SK-N-SH treated with all-trans-retinoic acid at 6 μM for 48 hours (cell line): ENCODE measurements around the gene OIT3.

Experiments
- ATAC-seq: fragments of 200-7000 bp; cut with Tn5 transposase; 3 replicates; pipeline ENCODE4 v1.9.1; 2020; ENCODE audit warnings: mild to moderate bottlenecking, moderate library complexity
- ARNTL ChIP-seq: fragments of 450-650 bp; formaldehyde crosslinking; IDR thresholded peaks from 2 replicates; pipeline ENCODE4 v1.5.0; 2020; ENCODE audit warnings: low read depth, mild to moderate bottlenecking, moderate library complexity, borderline replicate concordance
- BACH2 ChIP-seq: fragments of 250-450 bp; sonication (Bioruptor Pico); IDR thresholded peaks from 2 replicates; pipeline ENCODE4 v1.9.0; 2021; ENCODE audit warnings: mild to moderate bottlenecking, borderline replicate concordance
- ESRRG ChIP-seq: fragments of 250-450 bp; sonication (Bioruptor Pico); IDR thresholded peaks from 2 replicates; pipeline ENCODE4 v1.6.1; 2021; ENCODE audit warnings: mild to moderate bottlenecking
- GLIS3 ChIP-seq: fragments of 250-450 bp; sonication (Bioruptor Pico); IDR thresholded peaks from 2 replicates; pipeline ENCODE4 v1.5.0; 2020; ENCODE audit warnings: mild to moderate bottlenecking, moderate library complexity
- ISL1 ChIP-seq: fragments of 250-450 bp; sonication (Bioruptor Pico); IDR thresholded peaks from 2 replicates; pipeline ENCODE4 v2.1.2; 2022; ENCODE audit warnings: mild to moderate bottlenecking, moderate library complexity
- PPARA ChIP-seq: fragments of 250-450 bp; sonication (Bioruptor Pico); IDR thresholded peaks from 2 replicates; pipeline ENCODE4 v1.5.0; 2020; ENCODE audit warnings: mild to moderate bottlenecking, borderline replicate concordance
- RARB ChIP-seq: fragments of 250-450 bp; sonication (Bioruptor Pico); IDR thresholded peaks from 2 replicates; pipeline ENCODE4 v1.8.0; 2021; ENCODE audit warnings: mild to moderate bottlenecking, moderate library complexity
- SNAI2 ChIP-seq: fragments of 250-450 bp; sonication (Bioruptor Pico); IDR thresholded peaks from 2 replicates; pipeline ENCODE4 v1.5.0; 2020; ENCODE audit warnings: mild to moderate bottlenecking, moderate library complexity
- TCF4 ChIP-seq: fragments of 250-450 bp; sonication (Bioruptor Pico); IDR thresholded peaks from 2 replicates; pipeline ENCODE4 v1.8.0; 2021; ENCODE audit warnings: mild to moderate bottlenecking, moderate library complexity, borderline replicate concordance
- TOX ChIP-seq: fragments of 250-450 bp; sonication (Bioruptor Pico); IDR thresholded peaks from 2 replicates; pipeline ENCODE4 v1.8.0; 2021; ENCODE audit warnings: mild to moderate bottlenecking, moderate library complexity, borderline replicate concordance
- ZC3H10 ChIP-seq: fragments of 250-450 bp; sonication (Bioruptor Pico); IDR thresholded peaks from 2 replicates; pipeline ENCODE4 v1.5.1; 2021; ENCODE audit warnings: mild to moderate bottlenecking, moderate library complexity
- ZFP30 ChIP-seq: fragments of 450-650 bp; formaldehyde crosslinking; IDR thresholded peaks from 2 replicates; pipeline ENCODE4 v1.5.0; 2022; ENCODE audit warnings: mild to moderate bottlenecking, moderate library complexity
- ZNF565 ChIP-seq: fragments of 450-650 bp; formaldehyde crosslinking; conservative IDR thresholded peaks from 2 replicates; pipeline ENCODE4 v1.5.0; 2020; ENCODE audit warnings: low read depth, mild to moderate bottlenecking, moderate library complexity
- ZNF70 ChIP-seq: fragments of 450-650 bp; formaldehyde crosslinking; IDR thresholded peaks from 2 replicates; pipeline ENCODE4 v1.5.0; 2020; ENCODE audit warnings: mild to moderate bottlenecking, moderate library complexity
- ZNF8 ChIP-seq: fragments of 450-650 bp; formaldehyde crosslinking; IDR thresholded peaks from 2 replicates; pipeline ENCODE4 v1.5.0; 2020; ENCODE audit warnings: mild to moderate bottlenecking, moderate library complexity
- TF ChIP-seq, protein P1 (sequence below): fragments of 250-450 bp; sonication (Bioruptor Pico); IDR thresholded peaks from 2 replicates; pipeline ENCODE4 v1.5.1; 2021; ENCODE audit warnings: mild to moderate bottlenecking, moderate library complexity
- TF ChIP-seq, protein P2 (sequence below): fragments of 250-450 bp; sonication (Bioruptor Pico); IDR thresholded peaks from 2 replicates; pipeline ENCODE4 v1.8.0; 2020; ENCODE audit warnings: mild to moderate bottlenecking, moderate library complexity, borderline replicate concordance
- TF ChIP-seq, protein P3 (sequence below): fragments of 250-450 bp; sonication (Bioruptor Pico); IDR thresholded peaks from 2 replicates; pipeline ENCODE4 v1.5.0; 2020; ENCODE audit warnings: mild to moderate bottlenecking, moderate library complexity
- TF ChIP-seq, protein P4 (sequence below): fragments of 250-450 bp; sonication (Bioruptor Pico); IDR thresholded peaks from 2 replicates; pipeline ENCODE4 v1.8.0; 2021; ENCODE audit warnings: low read depth, mild to moderate bottlenecking, moderate library complexity, borderline replicate concordance

The OIT3 gene

DNA sequence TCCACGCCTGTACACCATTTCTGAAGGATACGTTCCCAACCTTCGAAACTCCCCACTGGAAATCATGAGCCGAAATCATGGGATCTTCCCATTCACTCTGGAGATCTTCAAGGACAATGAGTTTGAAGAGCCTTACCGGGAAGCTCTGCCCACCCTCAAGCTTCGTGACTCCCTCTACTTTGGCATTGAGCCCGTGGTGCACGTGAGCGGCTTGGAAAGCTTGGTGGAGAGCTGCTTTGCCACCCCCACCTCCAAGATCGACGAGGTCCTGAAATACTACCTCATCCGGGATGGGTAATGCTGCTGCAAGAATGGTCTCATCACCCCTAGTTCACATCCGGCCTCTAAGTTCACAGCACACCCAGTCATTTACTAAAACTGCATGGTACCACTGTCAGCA is 30.8 kb downstream of the OIT3 start (continued):
- TF ChIP-seq ZFP30 = no peak

DNA sequence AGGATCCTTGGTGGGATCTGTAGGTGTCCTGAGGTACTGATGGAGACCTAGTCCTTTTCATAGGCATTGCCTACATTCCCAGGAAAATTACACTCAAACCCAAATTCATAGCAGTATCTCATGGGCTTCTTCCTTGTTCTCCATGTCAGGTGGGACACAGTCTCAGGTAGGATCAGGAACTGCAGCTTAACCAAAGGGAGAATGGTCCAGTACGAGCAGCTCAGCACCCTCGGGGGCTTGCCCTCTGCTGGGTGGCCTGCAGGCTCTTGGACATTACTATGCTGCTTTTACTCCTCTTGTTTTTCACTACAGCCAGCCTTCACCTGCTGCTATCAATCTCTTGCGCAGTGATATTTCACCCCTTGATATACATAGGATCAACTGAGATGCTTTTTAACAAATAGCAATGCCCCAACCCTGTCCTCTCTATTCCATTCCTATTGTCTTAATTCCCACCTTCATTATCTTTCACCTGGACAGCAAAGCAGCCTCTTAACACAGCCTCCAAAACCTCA is 32.5 kb downstream of the OIT3 start:
- no peak for ATAC-seq

DNA sequence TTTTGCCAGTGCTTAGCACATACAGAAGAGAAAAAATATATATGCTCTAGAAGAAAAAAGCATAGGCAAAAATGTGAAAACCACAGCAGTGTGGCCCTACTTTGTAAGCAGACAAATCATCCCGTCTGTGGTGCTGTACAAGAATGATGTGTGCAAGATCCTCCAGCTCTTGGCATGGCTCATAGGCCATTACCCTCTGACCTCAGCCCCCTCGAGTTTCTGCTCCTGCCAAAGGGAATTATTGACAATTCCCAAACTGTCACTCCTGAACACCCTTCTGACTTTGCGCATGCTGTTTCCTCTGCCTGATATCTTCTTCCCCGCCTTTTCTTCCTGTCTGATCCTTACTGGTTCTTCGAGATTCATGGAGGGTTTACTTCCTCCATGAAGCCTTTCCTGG is 33.9 kb downstream of the OIT3 start:
- TF ChIP-seq ARNTL (CRISPR knock-in tag) (no peak), ZNF70 (no peak)
- TF ChIP-seq, protein P1, sequence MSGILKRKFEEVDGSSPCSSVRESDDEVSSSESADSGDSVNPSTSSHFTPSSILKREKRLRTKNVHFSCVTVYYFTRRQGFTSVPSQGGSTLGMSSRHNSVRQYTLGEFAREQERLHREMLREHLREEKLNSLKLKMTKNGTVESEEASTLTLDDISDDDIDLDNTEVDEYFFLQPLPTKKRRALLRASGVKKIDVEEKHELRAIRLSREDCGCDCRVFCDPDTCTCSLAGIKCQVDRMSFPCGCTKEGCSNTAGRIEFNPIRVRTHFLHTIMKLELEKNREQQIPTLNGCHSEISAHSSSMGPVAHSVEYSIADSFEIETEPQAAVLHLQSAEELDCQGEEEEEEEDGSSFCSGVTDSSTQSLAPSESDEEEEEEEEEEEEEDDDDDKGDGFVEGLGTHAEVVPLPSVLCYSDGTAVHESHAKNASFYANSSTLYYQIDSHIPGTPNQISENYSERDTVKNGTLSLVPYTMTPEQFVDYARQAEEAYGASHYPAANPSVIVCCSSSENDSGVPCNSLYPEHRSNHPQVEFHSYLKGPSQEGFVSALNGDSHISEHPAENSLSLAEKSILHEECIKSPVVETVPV = no peak
- no peak for ATAC-seq

More for the DNA sequence above, 32.5 kb downstream of the OIT3 start:
- no peak for TF ChIP-seq PPARA
- TF ChIP-seq SNAI2 (CRISPR knock-in tag) = no peak
- TF ChIP-seq ZFP30 = no peak
- TF ChIP-seq ZNF70 = no peak
- TF ChIP-seq, protein P2, sequence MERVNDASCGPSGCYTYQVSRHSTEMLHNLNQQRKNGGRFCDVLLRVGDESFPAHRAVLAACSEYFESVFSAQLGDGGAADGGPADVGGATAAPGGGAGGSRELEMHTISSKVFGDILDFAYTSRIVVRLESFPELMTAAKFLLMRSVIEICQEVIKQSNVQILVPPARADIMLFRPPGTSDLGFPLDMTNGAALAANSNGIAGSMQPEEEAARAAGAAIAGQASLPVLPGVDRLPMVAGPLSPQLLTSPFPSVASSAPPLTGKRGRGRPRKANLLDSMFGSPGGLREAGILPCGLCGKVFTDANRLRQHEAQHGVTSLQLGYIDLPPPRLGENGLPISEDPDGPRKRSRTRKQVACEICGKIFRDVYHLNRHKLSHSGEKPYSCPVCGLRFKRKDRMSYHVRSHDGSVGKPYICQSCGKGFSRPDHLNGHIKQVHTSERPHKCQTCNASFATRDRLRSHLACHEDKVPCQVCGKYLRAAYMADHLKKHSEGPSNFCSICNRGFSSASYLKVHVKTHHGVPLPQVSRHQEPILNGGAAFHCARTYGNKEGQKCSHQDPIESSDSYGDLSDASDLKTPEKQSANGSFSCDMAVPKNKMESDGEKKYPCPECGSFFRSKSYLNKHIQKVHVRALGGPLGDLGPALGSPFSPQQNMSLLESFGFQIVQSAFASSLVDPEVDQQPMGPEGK = no peak
- no peak for TF ChIP-seq ZNF8 (CRISPR knock-in tag)
- no peak for TF ChIP-seq GLIS3 (CRISPR knock-in tag)
- TF ChIP-seq RARB = no peak
- TF ChIP-seq ARNTL (CRISPR knock-in tag) = no peak
- TF ChIP-seq, protein P3, sequence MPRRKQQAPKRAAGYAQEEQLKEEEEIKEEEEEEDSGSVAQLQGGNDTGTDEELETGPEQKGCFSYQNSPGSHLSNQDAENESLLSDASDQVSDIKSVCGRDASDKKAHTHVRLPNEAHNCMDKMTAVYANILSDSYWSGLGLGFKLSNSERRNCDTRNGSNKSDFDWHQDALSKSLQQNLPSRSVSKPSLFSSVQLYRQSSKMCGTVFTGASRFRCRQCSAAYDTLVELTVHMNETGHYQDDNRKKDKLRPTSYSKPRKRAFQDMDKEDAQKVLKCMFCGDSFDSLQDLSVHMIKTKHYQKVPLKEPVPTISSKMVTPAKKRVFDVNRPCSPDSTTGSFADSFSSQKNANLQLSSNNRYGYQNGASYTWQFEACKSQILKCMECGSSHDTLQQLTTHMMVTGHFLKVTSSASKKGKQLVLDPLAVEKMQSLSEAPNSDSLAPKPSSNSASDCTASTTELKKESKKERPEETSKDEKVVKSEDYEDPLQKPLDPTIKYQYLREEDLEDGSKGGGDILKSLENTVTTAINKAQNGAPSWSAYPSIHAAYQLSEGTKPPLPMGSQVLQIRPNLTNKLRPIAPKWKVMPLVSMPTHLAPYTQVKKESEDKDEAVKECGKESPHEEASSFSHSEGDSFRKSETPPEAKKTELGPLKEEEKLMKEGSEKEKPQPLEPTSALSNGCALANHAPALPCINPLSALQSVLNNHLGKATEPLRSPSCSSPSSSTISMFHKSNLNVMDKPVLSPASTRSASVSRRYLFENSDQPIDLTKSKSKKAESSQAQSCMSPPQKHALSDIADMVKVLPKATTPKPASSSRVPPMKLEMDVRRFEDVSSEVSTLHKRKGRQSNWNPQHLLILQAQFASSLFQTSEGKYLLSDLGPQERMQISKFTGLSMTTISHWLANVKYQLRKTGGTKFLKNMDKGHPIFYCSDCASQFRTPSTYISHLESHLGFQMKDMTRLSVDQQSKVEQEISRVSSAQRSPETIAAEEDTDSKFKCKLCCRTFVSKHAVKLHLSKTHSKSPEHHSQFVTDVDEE = no peak
- TF ChIP-seq BACH2 = no peak
- no peak for TF ChIP-seq ZNF565 (CRISPR knock-in tag)
- TF ChIP-seq, protein P1 = no peak
- TF ChIP-seq TOX (CRISPR knock-in tag) = no peak
- TF ChIP-seq ISL1 (CRISPR knock-in tag) = no peak
- TF ChIP-seq TCF4 = no peak
- no peak for TF ChIP-seq ZC3H10 (CRISPR knock-in tag)

DNA sequence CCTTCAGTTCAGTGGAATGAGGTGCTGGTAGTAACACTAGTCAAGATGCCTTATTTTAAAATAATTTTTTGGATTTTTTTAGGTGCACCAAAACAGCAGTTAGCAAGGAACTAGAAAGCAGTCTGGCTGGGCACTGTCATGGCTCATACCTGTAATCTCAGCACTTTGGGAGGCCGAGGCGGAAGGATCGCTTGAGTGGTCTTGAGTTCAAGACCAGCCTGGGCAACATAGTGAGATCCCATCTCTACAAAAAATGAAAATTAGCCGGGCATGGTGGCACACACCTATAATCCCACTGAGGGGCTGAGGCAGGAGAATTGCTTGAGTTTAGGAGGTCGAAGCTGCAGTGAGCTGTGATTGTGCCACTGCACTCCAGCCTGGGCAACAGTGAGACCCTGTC is 35.3 kb downstream of the OIT3 start:
- ATAC-seq = no peak
- no peak for TF ChIP-seq TCF4
- no peak for TF ChIP-seq ARNTL (CRISPR knock-in tag)

DNA sequence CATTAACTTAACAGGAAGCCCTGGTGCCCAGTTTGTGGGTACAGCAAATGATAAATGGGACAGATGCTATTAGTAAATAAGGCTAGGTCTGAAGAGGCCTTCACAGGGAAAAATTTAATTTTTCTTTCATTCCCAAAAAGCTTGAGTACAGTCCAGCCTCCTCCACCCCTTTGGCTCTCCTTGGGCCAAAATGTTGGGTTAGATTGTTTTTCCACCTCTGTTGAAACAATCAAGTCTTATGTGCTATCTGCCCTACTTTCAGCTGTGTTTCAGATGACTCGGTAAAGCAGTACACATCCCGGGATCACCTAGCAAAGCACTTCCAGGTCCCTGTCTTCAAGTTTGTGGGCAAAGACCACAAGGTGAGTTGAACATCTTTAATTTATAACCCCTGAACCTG is 36.7 kb downstream of the OIT3 start:
- no peak for TF ChIP-seq ZNF8 (CRISPR knock-in tag)
- TF ChIP-seq, protein P4, sequence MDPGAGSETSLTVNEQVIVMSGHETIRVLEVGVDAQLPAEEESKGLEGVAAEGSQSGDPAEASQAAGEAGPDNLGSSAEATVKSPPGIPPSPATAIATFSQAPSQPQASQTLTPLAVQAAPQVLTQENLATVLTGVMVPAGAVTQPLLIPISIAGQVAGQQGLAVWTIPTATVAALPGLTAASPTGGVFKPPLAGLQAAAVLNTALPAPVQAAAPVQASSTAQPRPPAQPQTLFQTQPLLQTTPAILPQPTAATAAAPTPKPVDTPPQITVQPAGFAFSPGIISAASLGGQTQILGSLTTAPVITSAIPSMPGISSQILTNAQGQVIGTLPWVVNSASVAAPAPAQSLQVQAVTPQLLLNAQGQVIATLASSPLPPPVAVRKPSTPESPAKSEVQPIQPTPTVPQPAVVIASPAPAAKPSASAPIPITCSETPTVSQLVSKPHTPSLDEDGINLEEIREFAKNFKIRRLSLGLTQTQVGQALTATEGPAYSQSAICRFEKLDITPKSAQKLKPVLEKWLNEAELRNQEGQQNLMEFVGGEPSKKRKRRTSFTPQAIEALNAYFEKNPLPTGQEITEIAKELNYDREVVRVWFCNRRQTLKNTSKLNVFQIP (CRISPR knock-in tag) = no peak
- TF ChIP-seq TCF4 = no peak
- TF ChIP-seq ESRRG = no peak
- TF ChIP-seq, protein P1 = no peak
- TF ChIP-seq BACH2 = no peak
- TF ChIP-seq PPARA = no peak
- ATAC-seq = no peak
